HCT116 (cell line): Measurements from ENCODE around the gene TMEM132C.

Experiments
- TF ChIP-seq, protein P1 (sequence below): IDR thresholded peaks from 2 replicates; pipeline ENCODE4 v1.6.1; 2011; ENCODE audit warnings: mild to moderate bottlenecking, low read length, moderate library complexity; ENCODE audit not compliant: insufficient replicate concordance; ENCODE audit errors: extremely low read depth
- TF ChIP-seq, protein P2 (sequence below), 3 experiments: fragments of 200-600 bp in 1 of 3; sonication (generic) in 1 of 3; IDR thresholded peaks in 2 of 3; conservative IDR thresholded peaks in 1 of 3; 2 replicates each; pipeline ENCODE4 v1.5.1; 2012 to 2017; ENCODE audit warnings: low read depth in 2 of 3, low read length in 2 of 3, antibody characterized with exemption in 1 of 3, borderline replicate concordance in 1 of 3, control low read depth in 1 of 3, mild to moderate bottlenecking in 1 of 3, mixed read lengths in 1 of 3, mixed run types in 1 of 3, moderate library complexity in 1 of 3; ENCODE audit not compliant: insufficient read depth in 1 of 3
- TF ChIP-seq, protein P3 (sequence below): IDR thresholded peaks from 2 replicates; pipeline ENCODE4 v1.6.1; 2012; ENCODE audit warnings: low read depth

DNA sequence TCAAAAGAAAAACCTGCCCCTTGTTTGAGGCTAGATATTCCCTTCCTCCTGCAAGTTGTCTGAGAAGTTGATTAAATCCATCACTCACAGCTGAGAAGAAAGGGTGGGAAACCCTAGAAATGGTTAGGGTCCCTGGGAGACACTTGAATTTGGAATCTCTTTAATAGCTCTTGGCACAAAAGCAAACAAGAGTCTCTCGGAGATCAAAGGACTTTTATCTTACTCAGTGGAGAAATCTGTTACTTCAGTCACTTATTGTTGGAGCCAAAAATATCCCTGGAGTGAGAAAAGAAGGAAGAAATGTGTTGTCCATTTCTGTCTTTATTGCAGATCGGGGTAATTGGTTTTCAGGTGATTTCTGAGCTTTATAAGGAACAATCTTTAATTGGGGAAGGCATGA lies 47.0 kb downstream of the TMEM132C start:
- TF ChIP-seq, protein P1, sequence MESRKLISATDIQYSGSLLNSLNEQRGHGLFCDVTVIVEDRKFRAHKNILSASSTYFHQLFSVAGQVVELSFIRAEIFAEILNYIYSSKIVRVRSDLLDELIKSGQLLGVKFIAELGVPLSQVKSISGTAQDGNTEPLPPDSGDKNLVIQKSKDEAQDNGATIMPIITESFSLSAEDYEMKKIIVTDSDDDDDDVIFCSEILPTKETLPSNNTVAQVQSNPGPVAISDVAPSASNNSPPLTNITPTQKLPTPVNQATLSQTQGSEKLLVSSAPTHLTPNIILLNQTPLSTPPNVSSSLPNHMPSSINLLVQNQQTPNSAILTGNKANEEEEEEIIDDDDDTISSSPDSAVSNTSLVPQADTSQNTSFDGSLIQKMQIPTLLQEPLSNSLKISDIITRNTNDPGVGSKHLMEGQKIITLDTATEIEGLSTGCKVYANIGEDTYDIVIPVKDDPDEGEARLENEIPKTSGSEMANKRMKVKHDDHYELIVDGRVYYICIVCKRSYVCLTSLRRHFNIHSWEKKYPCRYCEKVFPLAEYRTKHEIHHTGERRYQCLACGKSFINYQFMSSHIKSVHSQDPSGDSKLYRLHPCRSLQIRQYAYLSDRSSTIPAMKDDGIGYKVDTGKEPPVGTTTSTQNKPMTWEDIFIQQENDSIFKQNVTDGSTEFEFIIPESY = no peak
- TF ChIP-seq, protein P2, sequence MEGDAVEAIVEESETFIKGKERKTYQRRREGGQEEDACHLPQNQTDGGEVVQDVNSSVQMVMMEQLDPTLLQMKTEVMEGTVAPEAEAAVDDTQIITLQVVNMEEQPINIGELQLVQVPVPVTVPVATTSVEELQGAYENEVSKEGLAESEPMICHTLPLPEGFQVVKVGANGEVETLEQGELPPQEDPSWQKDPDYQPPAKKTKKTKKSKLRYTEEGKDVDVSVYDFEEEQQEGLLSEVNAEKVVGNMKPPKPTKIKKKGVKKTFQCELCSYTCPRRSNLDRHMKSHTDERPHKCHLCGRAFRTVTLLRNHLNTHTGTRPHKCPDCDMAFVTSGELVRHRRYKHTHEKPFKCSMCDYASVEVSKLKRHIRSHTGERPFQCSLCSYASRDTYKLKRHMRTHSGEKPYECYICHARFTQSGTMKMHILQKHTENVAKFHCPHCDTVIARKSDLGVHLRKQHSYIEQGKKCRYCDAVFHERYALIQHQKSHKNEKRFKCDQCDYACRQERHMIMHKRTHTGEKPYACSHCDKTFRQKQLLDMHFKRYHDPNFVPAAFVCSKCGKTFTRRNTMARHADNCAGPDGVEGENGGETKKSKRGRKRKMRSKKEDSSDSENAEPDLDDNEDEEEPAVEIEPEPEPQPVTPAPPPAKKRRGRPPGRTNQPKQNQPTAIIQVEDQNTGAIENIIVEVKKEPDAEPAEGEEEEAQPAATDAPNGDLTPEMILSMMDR (IDR thresholded peaks at IDR 0.05 in 2 of 3, conservative IDR thresholded peaks at IDR 0.05 in 1 of 3; ENCODE audit: borderline replicate concordance in 1 of 3, insufficient read depth in 1 of 3, low read depth in 2 of 3, low read length in 2 of 3) = no peak
- TF ChIP-seq, protein P3, sequence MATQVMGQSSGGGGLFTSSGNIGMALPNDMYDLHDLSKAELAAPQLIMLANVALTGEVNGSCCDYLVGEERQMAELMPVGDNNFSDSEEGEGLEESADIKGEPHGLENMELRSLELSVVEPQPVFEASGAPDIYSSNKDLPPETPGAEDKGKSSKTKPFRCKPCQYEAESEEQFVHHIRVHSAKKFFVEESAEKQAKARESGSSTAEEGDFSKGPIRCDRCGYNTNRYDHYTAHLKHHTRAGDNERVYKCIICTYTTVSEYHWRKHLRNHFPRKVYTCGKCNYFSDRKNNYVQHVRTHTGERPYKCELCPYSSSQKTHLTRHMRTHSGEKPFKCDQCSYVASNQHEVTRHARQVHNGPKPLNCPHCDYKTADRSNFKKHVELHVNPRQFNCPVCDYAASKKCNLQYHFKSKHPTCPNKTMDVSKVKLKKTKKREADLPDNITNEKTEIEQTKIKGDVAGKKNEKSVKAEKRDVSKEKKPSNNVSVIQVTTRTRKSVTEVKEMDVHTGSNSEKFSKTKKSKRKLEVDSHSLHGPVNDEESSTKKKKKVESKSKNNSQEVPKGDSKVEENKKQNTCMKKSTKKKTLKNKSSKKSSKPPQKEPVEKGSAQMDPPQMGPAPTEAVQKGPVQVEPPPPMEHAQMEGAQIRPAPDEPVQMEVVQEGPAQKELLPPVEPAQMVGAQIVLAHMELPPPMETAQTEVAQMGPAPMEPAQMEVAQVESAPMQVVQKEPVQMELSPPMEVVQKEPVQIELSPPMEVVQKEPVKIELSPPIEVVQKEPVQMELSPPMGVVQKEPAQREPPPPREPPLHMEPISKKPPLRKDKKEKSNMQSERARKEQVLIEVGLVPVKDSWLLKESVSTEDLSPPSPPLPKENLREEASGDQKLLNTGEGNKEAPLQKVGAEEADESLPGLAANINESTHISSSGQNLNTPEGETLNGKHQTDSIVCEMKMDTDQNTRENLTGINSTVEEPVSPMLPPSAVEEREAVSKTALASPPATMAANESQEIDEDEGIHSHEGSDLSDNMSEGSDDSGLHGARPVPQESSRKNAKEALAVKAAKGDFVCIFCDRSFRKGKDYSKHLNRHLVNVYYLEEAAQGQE = no peak
